ENCODE data around the gene FOXJ1.
"Not testable (repeated sequence)": the region's sequence is repeated elsewhere in the genome, so short reads cannot be mapped to it uniquely, and the experiment has no call there.

Gene FOXJ1, protein sequence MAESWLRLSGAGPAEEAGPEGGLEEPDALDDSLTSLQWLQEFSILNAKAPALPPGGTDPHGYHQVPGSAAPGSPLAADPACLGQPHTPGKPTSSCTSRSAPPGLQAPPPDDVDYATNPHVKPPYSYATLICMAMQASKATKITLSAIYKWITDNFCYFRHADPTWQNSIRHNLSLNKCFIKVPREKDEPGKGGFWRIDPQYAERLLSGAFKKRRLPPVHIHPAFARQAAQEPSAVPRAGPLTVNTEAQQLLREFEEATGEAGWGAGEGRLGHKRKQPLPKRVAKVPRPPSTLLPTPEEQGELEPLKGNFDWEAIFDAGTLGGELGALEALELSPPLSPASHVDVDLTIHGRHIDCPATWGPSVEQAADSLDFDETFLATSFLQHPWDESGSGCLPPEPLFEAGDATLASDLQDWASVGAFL

DNA sequence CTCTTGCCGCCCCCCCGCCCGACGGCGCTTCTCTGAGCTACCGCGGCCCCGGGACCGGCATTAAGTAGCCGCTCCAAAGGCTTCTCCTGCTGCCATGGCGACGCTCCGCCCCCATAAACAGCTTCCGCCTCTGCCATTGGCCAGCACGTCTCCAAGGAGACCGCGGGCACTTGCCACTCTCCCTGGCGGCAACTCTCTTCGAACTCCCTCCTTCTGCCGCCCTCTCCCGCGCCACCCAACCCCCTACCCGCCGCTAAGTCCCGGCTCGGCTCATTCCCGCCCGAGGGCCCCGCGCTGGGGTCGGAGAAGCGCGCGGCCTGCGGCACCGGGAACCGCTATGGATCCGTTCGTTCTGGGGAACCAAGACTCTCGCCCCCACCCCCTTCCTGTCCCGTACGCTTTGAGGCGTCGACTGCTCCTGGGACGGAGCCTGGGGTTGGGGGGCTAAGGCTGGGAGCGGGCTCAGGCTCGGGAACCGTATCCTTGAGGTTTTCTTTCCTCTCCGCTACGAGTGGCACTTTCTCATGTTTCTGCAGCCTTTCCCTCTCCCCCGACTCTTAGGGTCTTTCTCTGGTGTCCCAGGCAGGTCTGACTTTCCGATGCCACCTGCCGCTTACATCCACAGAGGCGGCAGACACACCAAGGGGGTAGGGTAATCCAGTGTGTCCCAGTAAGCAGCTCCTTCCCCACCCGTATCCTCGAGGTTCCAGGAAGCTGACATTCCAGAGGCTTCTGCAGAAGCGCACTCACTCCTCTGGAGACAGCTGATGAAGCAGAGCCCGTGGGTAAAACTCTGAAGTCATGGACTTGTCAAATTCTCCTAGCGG is at the start of gene FOXJ1:
Gene FOXJ1, minus strand, starts transcription at position 34 of the 827 bp plus-strand sequence. CDS start 850 bp downstream, outside the sequence.
- DNase-seq (ENCODE audit: low read depth) = peak; percentile 44

DNA sequence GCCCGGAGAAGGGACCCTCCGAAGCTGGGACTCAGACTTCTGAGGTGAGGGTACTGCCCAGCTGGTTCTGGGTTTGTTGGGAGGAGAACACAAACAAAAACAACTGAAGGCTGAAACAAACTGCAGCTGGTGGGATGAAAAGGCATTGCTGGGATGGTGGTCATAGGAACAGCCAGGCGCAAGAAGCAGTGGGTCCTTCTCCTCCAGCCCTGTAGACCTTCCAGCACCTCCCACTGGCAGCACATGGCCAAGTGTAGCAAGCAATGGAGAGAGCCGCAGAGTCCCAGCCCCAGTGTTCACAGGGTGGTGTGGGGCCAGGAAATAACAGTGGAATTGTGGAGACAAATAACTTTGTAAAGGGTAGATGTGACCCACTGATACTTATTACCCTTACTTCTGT is 48.7 kb upstream of the FOXJ1 start:
- DNase-seq (ENCODE audit: low read depth) = no peak

DNA sequence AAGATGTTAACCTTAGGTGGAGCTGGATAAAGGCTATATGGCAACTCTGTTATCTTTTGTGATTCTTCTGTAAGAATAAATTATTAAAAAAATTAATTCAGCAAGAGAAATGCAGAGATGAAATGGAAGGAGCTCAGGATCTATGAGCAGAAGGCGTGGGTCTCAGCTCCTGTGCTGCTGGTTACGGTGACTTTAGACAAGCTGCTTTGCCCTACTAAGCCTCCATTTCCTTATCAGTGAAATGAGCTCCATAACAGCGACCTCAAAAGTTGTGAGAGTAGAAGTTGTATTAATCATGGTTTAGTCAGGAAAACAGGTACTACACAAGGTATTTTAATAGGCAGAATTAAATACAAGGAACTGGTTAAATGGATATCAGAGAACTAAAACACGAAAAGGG is 48.2 kb upstream of the FOXJ1 start:
- no peak for DNase-seq (ENCODE audit: low read depth)

DNA sequence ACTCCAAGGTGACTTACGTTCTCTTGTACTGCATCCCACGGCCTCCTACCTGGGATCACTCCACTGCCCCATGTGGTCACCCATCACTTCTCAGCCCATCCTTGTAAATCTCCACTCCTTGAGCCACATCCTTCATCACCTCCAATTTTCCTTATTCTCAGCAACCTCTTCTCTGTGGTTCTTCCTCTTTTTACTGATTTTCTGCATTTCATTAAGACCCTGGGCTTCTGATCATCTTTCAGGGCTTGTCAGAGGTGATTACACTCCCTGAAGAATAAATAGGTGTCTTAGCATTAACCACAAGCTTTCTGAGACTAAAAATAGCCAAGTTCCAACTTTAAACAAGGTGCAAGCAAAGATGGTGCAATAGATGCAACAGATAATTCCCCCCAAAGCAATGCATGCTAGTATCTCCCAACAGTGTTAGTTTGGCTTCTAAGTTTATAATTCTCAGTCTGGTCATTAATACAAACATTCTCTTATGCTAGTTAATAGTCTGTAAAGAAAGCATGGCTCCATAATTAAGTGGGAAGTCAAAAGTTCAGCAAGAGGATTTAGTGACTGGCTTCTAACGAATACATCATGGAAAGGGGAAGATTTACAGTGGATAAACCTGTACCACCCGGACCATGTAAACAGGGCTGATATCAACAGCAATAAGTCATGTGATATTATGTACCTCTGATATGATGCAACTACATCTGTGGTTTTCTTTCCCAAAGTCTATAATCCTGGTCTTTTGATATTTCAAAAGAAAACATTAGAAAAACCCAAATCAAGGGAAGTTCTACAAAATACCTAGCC is 47.4 kb upstream of the FOXJ1 start:
- DNase-seq (ENCODE audit: low read depth) = no peak

DNA sequence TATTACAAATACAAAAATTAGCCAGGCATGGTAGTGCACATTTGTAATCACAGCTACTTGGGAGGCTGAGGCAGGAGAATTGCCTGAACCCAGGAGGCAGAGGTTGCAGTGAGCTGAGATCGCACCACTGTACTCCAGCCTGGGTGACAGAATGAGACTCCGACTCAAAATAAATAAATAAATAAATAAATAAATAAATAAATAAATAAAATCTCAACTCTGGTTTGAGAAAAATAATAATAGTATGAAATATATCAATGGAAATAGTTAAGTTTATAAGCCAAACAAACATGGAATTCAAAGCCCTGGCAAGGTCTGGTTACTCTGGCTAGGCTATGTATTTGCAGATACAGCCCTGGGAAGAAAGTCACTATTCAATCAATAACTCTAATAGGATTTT is 45.7 kb upstream of the FOXJ1 start:
- DNase-seq (ENCODE audit: low read depth) = not testable (repeated sequence)

DNA sequence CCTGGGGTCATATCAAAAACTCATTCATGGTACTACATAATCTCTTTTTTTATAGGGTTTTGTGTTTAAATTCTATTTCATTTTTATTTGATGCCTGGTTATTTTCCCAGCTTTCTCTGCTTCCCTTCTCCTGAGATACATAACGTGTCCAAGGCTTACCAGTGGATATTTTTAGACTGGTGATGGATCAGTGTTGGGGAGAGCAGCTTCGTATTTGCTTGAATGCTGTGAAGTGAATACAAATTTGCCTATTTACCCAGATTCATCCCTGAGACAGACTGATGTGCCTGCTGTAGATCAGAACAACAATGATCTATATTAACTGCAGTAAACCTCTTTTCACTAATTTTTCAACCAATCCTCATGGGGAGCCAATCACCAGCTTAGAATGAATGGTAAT is 43.2 kb upstream of the FOXJ1 start:
- DNase-seq (ENCODE audit: low read depth) = no peak

DNA sequence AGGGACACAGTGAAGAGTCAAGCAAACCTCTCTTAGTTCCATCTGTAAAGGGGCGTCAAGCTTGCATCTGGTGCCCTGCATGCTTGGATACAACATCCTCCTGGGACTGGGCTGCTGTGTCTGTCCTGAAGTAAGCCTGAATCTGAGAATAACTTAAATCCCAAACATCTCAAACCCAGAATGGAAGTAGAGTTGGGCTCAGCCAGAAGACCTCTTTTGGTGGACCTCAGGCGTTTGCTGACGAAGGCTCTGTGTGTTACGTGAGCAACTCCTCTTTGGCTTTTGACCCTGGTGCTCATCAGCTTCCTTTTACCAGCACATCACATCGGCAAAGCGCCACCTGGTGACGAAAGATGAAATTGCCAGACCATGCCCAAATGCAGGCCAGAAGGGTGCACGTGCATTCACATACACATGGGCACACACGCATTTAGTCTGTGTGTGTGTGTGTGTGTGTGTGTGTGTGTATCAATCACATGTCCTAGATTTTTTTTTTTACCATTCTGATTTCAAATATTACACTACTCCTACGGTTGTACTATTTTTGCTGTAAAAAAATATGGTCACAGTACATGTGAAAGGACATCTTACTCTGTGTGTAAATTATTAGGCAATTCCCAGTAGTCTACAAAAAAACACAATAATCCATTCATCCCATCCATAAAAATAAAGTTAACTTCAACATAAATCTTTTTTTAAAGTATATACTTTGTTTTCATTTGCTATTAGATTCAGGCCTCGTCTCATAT is 41.1 kb upstream of the FOXJ1 start:
- DNase-seq (ENCODE audit: low read depth) = peak; percentile 80

DNA sequence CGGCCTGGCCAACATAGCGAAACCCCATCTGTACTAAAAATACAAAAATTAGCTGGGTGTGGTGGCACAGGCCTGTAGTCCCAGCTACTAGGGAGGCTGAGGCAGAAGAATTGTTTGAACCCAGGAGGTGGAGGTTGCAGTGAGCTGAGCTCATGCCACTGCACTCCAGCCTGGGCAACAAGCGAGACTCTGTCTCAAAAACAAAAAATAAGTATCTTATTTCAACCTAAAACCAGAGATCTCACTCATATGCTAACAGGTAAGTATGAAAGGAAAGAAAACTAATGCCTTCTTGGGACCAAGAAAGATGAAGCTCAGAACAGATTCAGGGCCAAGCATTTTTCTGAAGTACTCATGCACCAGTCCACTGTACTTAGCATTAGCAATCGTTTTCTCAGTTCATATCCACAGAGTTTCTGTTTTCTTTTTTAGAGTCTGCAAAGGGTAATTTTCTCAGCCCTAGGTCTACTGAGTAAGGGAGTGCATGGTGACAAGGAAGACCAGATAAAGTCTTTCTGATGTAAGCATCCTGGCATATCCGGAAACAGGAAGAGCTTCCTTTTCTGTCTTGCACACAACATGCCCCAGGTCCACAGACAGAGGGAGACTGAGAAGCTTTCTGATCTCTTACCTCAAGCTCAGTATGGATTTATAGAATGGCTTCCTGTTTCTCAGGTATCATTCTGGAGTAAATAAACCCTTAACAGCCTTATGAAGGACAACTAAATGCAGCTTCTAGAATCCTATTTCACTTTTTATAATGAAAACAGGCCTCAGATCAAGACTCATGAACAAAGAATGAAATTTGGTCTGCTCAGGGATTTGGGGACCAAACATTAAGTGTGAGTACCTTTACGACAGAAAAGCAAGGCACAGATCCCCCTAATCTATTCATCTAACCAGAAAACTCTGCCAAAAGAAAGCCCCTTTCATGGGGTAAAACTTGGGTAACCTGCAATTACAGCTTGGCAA is 38.7 kb upstream of the FOXJ1 start:
- no peak for DNase-seq (ENCODE audit: low read depth)

DNA sequence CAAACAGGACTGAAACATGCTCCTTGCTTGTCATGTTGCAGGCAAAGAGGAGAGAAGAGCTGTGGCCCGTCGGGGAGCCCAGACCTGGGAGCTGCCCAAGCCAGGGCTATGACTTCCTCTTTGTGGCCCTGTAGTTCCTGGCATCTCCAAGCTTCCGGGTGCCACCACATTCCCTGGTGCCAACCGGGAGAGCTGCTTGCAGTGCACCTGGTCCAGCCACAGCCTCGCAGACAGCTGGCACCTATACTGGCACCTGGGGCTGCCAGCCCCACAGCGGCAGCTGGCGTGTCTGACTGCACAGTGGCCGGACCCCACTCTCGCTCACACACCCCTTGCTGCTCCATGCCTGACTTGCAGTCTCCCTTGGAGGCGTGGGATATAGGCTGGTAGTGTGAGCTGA is 37.1 kb upstream of the FOXJ1 start:
- DNase-seq (ENCODE audit: low read depth) = no peak

DNA sequence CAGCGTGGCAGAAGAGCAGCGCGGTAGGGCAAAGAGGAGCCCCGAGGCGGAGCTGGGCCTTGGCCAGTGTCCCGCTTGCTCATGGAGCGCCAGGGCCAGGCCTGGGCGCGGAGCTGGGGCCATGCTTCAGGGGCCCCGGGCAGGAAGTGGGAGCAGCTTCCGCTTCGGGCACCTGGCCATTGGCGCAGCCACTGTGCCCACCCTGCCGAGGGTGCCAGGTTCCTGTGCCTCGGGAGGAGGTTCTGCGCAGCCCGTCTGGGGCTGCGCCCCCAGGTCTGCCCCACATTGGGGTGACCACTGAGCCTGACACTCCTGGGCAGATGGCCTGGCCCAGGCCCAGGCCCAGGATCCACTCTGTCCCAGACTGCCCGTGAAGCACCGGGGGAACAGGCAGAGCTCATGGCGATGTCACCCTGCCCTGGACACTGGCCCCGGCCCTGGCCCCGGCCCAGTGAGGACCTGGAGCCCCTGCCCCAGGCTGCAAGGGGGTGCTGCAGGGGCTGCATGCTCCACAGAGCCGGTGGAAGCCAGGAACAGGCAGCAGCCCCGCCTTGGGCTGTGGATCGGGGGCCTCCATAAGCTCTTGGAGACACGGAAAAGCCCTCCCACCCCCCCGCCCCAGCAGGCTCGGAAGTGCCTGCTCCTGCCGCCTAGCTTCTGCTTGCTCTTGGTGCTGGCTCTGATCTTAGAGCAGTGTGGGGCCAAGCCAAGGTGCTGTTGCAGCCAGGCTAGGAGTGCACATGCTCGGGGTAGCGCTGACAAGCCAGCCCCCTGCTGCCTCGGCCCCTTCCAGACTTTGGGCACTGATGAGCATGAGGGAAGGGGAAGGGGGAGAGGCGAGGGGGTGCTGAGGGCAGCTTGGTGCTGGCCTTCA is 35.9 kb upstream of the FOXJ1 start:
- DNase-seq (ENCODE audit: low read depth) = no peak

DNA sequence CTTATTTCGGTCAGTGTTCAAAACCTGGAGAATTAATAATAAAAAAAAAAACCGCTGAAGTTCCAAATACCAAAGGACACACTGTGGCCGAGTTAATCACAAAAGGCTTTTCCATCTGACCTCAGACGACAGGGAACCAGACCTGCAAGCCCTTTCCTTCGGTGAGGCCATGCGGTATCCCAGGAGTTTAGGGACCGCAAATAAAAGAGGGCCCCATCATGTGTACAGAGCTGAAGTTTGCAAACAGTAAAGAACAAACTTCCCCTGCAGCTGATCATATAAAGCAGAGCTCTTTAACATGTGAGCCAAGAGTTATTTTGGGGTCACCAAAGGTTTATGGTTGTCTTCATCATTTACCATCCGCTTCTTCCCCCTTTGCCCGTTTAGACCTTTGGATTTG is 33.0 kb upstream of the FOXJ1 start:
- no peak for DNase-seq (ENCODE audit: low read depth)

DNA sequence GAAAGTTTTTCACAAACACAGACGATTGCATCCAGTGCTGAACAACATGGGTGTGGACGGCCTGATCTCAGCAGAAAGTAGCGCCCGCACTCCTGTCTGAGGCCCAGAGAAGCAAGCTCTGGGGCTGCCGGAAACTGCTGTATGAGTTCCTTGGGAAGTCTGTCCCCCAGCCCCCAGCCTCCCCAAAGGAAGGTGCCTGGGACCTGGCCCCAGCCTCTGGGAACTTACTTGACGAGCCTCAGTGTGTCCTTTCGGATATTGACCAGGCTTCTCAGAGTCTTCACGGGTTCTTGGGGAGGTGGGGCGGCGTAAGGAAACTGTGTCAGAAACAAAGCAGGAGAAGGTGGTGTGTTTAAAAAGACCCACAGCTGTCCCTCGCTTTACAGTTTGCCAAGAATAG is 32.4 kb upstream of the FOXJ1 start:
- no peak for DNase-seq (ENCODE audit: low read depth)

DNA sequence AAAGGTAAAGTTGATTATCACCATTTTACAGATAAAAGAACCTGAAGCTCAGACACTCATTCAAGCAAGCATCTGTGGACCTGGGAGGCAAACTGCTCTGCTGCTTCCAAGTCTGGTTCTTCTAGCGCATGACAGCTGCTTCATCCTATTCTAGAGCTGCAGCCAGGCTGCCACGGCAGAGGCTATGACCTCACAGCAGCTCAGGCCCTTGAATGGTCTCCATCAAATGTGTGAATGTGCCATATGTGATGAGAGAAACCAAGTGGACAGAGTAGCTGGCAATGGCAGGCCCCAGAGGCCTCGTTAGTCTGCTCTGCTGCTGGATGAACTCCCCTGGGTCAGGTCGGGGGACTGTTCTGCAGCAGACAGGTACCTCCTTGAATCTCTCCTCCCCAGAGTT is 30.7 kb upstream of the FOXJ1 start:
- no peak for DNase-seq (ENCODE audit: low read depth)

DNA sequence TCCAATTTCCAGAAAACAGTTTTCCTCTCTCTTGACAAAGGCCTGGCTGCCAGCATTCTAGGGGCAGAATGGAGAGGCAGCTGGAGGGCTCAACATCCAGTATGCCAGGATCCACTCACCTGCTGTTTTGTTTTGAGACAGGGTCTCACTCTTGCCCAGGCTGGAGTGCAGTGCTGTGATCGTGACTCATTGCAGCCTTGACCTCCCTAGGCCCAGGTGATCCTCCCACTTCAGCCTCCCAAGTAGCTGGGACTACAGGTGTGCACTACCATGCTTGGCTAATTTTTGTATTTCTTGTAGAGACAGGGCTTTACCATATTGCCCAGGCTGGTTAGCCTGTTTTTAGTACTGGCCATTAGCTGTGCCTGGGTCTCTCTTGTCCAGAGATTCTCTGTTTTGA is 29.1 kb upstream of the FOXJ1 start:
- DNase-seq (ENCODE audit: low read depth) = no peak

DNA sequence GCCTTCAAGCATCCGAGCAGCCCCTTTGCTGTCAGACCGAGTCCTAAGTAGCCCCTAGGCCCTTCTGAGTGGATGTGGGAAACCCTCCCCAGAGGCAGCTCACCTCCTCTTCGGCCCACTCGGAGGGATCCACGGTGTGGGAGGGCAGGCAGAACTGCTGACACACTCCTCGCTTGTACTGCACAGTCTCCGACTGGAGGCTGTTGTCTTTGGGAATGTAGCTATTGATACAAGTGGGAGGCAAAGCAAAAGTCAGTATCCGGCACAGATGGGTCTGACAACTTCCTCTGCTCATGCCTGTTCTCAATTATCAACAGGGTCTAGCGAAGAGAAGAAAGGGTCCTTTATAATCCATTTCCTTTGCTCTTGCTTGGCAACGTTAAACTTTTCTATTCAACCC is 25.9 kb upstream of the FOXJ1 start:
- no peak for DNase-seq (ENCODE audit: low read depth)

DNA sequence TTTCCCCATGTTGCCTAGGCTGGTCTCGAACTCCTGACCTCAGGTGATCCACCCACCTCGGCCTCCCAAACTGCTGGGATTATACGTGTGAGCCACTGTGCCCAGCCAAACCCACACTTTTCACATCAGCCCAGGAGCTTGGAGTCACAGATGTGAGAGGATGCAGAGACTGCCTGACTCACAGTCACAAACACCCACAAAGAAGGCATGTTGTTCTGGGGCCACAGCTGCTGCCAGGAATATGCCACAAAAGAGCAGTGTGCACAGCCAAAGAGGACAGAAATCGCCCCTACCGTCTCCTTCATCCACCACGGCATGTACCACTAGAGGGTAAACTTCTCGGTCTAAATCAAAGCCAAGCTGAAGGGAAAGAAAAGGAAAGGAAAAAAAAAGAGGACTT is 25.1 kb upstream of the FOXJ1 start:
- no peak for DNase-seq (ENCODE audit: low read depth)

DNA sequence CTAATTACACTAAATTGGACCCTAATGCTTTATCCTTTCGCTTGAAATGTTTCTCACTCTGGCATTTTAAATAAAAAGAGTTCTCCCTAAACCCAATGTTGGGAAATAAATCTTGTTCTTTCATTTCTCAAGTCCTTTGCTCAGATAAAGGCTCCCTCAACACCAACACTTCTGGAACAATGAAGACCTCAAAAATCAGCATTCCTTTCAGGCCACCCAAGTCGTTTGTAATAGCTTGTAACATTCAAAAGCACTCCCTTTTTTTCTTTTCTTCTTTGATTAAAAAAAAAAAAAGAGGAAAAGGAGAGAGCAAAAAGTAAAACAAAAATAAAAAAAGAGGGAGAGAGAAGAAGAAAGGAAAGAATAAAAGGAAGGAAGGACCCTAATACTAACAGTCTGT is 23.3 kb upstream of the FOXJ1 start:
- no peak for DNase-seq (ENCODE audit: low read depth)

DNA sequence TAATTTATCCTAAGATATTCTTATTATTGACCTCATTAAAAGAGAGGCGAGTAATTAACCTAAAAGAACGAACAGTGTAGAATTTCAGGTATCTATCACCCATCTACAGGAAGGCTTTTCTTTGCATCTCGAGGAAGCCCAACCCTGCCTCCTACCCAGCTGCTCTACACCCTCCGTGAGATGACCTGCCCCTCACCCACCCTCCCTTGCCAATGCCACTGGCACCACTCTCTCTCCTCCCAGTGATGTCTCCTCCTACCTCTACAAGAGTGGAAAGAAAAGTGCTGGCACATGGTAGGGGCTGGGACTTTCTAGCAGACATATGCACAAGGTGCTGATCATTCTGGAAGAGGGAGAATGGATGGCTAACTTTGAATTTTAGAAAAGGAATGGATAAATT is 22.9 kb upstream of the FOXJ1 start:
- DNase-seq (ENCODE audit: low read depth) = no peak

DNA sequence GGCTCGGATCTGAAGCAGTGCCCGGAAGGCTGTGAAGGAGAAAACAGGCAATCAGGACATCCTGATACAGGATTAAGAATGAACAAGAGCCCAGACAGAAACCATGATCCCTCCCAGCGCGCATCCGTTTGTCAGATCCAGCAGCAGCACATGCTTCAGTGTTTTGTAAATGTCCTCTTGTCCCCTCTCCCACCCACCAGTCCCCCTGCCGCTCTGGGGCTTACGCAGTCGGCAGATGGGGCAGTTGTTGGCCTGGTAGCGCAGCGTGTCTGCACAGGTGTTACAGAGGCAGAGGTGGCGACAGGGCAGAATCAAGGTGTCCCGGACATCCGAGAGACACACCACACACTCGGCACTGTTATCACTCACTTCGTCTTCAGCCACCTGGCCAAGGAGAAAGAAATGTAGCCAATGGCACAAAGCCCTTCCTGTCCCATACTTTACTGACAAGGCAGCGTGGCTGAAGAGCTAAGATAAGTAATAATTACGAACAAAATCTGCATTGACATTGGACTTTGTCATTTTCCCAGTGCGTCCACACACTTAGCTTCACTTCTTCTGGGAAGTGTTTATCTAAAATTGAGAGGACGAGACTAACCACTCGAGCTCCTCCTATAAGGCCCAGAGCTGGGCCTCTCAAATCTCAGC is 20.7 kb upstream of the FOXJ1 start:
- no peak for DNase-seq (ENCODE audit: low read depth)

Data from HS-5 (cell line).